ENCODE results near the gene ZNF827. TPM values are rescaled to one million over a fixed set of nuclear protein-coding genes. Genes with fewer than 3 reads are reported as not detected.
A peak's percentile ranks its signal among the peaks of the same experiment; 100 is the strongest.

Gene ZNF827
- total RNA-seq, 4 donors from 2014 or later = 5.2 to 11.0 (median 6.4) TPM

DNA sequence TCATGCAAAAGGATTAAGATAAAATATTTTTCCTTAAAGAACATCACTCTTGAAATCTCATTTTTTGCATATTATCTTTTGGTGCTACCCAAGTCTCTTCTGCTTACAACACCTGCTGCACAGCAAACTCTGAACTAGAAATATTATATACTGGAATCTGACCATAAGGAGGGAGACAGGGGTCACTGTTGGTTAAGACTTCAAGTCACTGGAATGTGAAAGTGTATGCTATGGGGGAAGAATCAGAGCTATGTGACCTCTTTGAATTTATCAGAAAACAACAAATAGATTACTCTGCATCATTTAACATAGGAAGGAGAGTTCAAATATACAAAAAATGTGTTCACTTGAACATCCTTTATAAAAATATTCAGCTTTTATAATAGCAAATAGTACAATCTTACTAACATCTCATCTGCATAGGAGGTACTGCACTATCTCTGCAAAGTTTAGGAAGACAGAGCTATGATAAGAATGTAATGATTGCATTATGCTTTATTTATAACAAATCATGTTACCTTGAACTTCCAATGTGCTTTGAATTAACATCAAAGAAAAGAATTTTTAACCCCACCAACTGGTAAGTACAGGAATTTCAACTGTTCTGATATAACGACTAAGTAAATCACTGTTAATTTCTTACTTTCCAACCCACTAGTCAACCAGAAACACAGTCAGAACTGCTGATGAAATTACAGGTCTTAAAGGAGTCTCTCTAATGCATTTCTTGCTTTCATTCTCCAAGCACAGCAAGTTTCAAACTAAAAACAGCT is 69.8 kb downstream of the ZNF827 start:
- no peak for TF ChIP-seq POLR2A (IDR thresholded peaks at IDR 0.05)
- TF ChIP-seq CTCF (IDR thresholded peaks at IDR 0.05) = peak in 1 of 6 experiments; percentile 15
- H3K27me3 ChIP-seq = no peaks in the 10 kb centered on the region
- WGBS, 2 donors = 17 to 30% methylated on average over 1 of the region's 1 CpG
- H3K36me3 ChIP-seq = no peaks in the 10 kb centered on the region
- intact Hi-C loops (cut with DNase I) = no loop called here
- H3K4me3 ChIP-seq = no peak overlapping the region
- no peak overlapping the region for H3K27ac ChIP-seq
- H3K4me1 ChIP-seq = peaks cover 0 to 11% (median 0%) of the 10 kb centered on the region in 3 donors
- H3K9me3 ChIP-seq = no peaks in the 10 kb centered on the region
- DNase-seq = no peak

GRCh38 chr4:145867406-145867805 is 71.2 kb downstream of the ZNF827 start:
- no peaks in the 10 kb centered on the region for H3K36me3 ChIP-seq
- H3K9me3 ChIP-seq = no peaks in the 10 kb centered on the region
- no peak overlapping the region for H3K4me3 ChIP-seq
- no peak overlapping the region for H3K27ac ChIP-seq
- TF ChIP-seq POLR2A (IDR thresholded peaks at IDR 0.05) (no peak), CTCF (IDR thresholded peaks at IDR 0.05) (no peak)
- peaks cover 0 to 11% (median 0%) of the 10 kb centered on the region in 3 donors for H3K4me1 ChIP-seq
- H3K27me3 ChIP-seq = no peaks in the 10 kb centered on the region
- intact Hi-C loops (cut with DNase I) = no loop called here
- DNase-seq = no peak

GRCh38 chr4:145866991-145867390 is 71.6 kb downstream of the ZNF827 start:
- intact Hi-C loops (cut with DNase I) = no loop called here
- DNase-seq = no peak
- no peak overlapping the region for H3K4me3 ChIP-seq
- peaks cover 0 to 11% (median 0%) of the 10 kb centered on the region in 3 donors for H3K4me1 ChIP-seq
- no peaks in the 10 kb centered on the region for H3K9me3 ChIP-seq
- no peak for TF ChIP-seq POLR2A (IDR thresholded peaks at IDR 0.05)
- no peak for TF ChIP-seq CTCF (IDR thresholded peaks at IDR 0.05)
- H3K27me3 ChIP-seq = no peaks in the 10 kb centered on the region
- WGBS, 2 donors = 65 to 75% methylated on average over 4 of the region's 4 CpGs
- H3K27ac ChIP-seq = no peak overlapping the region
- no peaks in the 10 kb centered on the region for H3K36me3 ChIP-seq

GRCh38 chr4:145865274-145865941 is 73.2 kb downstream of the ZNF827 start:
- Histone ChIP-seq H3K9me3 (no peaks in the 10 kb centered on the region), H3K36me3 (no peaks in the 10 kb centered on the region), H3K27me3 (no peaks in the 10 kb centered on the region), H3K4me3 (no peak overlapping the region), H3K4me1 (peaks cover 0 to 6% (median 0%) of the 10 kb centered on the region in 3 donors), H3K27ac (no peak overlapping the region)
- no peak for DNase-seq
- 84 to 86% methylated on average over 5 of the region's 5 CpGs for WGBS, 2 donors
- intact Hi-C loops (cut with DNase I) = no loop called here
- TF ChIP-seq CTCF (IDR thresholded peaks at IDR 0.05) (no peak), POLR2A (IDR thresholded peaks at IDR 0.05) (no peak)

DNA sequence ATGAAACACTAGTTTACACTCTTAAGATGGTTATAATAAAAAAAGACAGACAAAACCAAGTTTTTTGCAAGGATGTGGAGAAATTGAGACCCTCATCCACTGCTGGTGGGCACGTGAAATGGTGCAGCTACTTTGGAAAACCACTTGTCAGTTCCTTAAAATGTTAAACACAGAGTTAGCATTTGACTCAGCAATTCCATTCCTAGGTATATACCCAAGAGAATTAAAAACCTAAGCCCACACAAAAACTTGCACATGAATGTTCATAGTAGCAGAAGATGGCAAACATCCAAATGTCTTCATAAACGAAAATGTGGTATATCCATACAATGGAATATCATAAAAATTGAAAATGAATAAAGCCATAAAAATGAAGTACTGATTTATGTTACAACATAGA is 75.4 kb downstream of the ZNF827 start:
- Histone ChIP-seq H3K36me3 (peaks cover 0 to 8% (median 0%) of the 10 kb centered on the region in 3 donors), H3K27me3 (no peaks in the 10 kb centered on the region), H3K4me3 (no peak overlapping the region), H3K9me3 (no peaks in the 10 kb centered on the region), H3K27ac (no peak overlapping the region), H3K4me1 (no peaks in the 10 kb centered on the region)
- 88 to 91% methylated on average over 2 of the region's 2 CpGs for WGBS, 2 donors
- intact Hi-C loops (cut with DNase I) = no loop called here
- no peak for DNase-seq
- TF ChIP-seq CTCF (IDR thresholded peaks at IDR 0.05) (no peak), POLR2A (IDR thresholded peaks at IDR 0.05) (no peak)
